Ovary (tissue), 9 donors: ENCODE measurements around the gene REC114. TPM values are rescaled to one million over a fixed set of nuclear protein-coding genes. Genes with fewer than 3 reads are reported as not detected.
A peak's percentile ranks its signal among the peaks of the same experiment; 100 is the strongest.

Experiments used
- DNase-seq, 5 donors: peaks; one replicate each; pipeline ENCODE4 v3.0.0-alpha.2; 2019 to 2020
- H3K27ac ChIP-seq, 2 donors: fragments of 200-600 bp; one replicate each; pipeline versions ENCODE4 v1.5.1 to v1.8.0; 2019 to 2022
- H3K27me3 ChIP-seq: fragments of 200-600 bp; one replicate; pipeline ENCODE4 v1.8.0; 2022
- H3K36me3 ChIP-seq: fragments of 200-600 bp; sonication (generic); one replicate; pipeline ENCODE4 v1.5.1; 2019
- H3K4me1 ChIP-seq: one replicate; pipeline ENCODE4 v1.8.1; 2013; ENCODE audit warnings: mild to moderate bottlenecking, moderate library complexity; ENCODE audit not compliant: insufficient read depth
- H3K4me3 ChIP-seq: fragments of 200-600 bp; sonication (generic); one replicate; pipeline ENCODE4 v1.5.1; 2017
- H3K9me3 ChIP-seq, 2 donors: fragments of 200-600 bp in 1 of 2; sonication (generic) in 1 of 2; one replicate each; pipeline versions ENCODE4 v1.5.1 to v1.8.1; 2013 to 2019; ENCODE audit warnings: mild to moderate bottlenecking in 1 of 2, moderate library complexity in 1 of 2
- EP300 ChIP-seq: sonication (generic); formaldehyde crosslinking; IDR thresholded peaks from one replicate; pipeline ENCODE4 v1.6.1; 2017; ENCODE audit warnings: antibody characterized with exemption
- POLR2A ChIP-seq: fragments of 450-650 bp; IDR thresholded peaks from one replicate; pipeline ENCODE4 v1.6.1; 2017; ENCODE audit warnings: antibody characterized with exemption, mild to moderate bottlenecking, moderate library complexity
- WGBS, 3 donors: extraction: QIAGEN DNeasy Blood & Tissue Kit in 1 of 3; methylation state at CpG; one replicate each; pipeline versions ENCODE4 v1.1.5 to v1.1.7; 2013 to 2017; 5-methylcytosine and 5-hydroxymethylcytosine counted together
- intact Hi-C, 4 donors: fragments of 100-400 bp; cut with DNase I; formaldehyde crosslinking; loops; one replicate each; pipeline versions ENCODE4 v1.11.0 to v1.15.1; 2022 to 2023
- polyA plus RNA-seq, 2 donors: library from polyadenylated mRNA; stranded (reverse); fragments of 200-250 nt in 1 of 2; fragments of 350-450 nt in 1 of 2; fragmentation: Illumina TruSeq in 1 of 2; extraction: RNeasy Lipid Tissue Mini Kit (QIAGEN cat#74804) in 1 of 2; gene quantifications; one replicate each; pipeline ENCODE4 v1.2.3, GENCODE V29; 2013 to 2014
- total RNA-seq, 7 donors: library from RNA; depleted of rRNA in 2 of 7; stranded (reverse); fragments of >200 nt in 2 of 7; fragmentation: NEBNext Ultra II Directional in 3 of 7; extraction: Animal tissue kit (Norgen Biotek cat#: 25700) in 3 of 7; gene quantifications; one replicate each; pipeline versions ENCODE4 v1.1.0 to v1.2.4, GENCODE V29; 2016 to 2023
- TF ChIP-seq, protein P1 (sequence below), 3 donors: fragments of 450-650 bp in 2 of 3; fragments of 200-600 bp in 1 of 3; IDR thresholded peaks; one replicate each; pipeline versions ENCODE4 v1.5.1 to v1.8.0; 2016 to 2022; ENCODE audit warnings: antibody characterized with exemption in 3 of 3, mild to moderate bottlenecking in 1 of 3
- donor health status: DM: no; HTN: no; CAD: no; lungs with moderate emphysema.
- donor health status: DM: no; HTN: no; CAD: no.
- donor health status: Bipolar disorder and iron deficiency.
- donor health status: DM: yes; HTN: yes; CAD: no.
- donor health status: DM: no; HTN: no; CAD: no.
- donor health status: DM: yes; HTN: yes; CAD: no.

Gene REC114
- total and polyA plus RNA-seq, 9 donors, result 0.51 TPM; not detected in 8

DNA sequence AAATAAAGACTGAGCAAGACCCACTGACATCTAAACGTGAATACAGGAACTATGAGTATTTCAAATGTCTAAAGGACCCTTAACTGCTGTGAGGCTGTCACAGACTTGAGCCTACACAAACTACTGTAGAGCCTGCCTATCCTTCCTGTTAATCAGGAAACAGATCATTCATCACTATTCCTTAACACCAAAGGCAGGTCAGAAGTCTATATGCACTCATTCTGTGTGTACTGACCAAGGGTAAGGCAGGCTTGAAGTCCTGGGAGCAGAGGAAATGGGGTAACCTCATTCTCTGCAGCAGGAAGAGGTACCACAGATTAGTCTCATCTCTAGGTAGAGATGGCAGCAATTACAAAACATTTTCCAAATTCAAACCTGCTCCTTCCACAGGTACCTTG lies 159.5 kb downstream of the REC114 start:
- peak overlapping the region in 1 of 2 donors; percentile 7 for H3K27ac ChIP-seq
- WGBS, 3 donors, result 11 to 13% (median 12%) methylated on average over 1 of the region's 1 CpG
- peaks cover 29% of the 10 kb centered on the region for H3K4me1 ChIP-seq
- TF ChIP-seq, protein P1, sequence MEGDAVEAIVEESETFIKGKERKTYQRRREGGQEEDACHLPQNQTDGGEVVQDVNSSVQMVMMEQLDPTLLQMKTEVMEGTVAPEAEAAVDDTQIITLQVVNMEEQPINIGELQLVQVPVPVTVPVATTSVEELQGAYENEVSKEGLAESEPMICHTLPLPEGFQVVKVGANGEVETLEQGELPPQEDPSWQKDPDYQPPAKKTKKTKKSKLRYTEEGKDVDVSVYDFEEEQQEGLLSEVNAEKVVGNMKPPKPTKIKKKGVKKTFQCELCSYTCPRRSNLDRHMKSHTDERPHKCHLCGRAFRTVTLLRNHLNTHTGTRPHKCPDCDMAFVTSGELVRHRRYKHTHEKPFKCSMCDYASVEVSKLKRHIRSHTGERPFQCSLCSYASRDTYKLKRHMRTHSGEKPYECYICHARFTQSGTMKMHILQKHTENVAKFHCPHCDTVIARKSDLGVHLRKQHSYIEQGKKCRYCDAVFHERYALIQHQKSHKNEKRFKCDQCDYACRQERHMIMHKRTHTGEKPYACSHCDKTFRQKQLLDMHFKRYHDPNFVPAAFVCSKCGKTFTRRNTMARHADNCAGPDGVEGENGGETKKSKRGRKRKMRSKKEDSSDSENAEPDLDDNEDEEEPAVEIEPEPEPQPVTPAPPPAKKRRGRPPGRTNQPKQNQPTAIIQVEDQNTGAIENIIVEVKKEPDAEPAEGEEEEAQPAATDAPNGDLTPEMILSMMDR (IDR thresholded peaks at IDR 0.05), result no peak
- TF ChIP-seq EP300, result no peak
- TF ChIP-seq POLR2A, result no peak
- H3K36me3 ChIP-seq, result no peaks in the 10 kb centered on the region
- no peaks in the 10 kb centered on the region for H3K27me3 ChIP-seq
- DNase-seq, result no peak
- H3K9me3 ChIP-seq, result no peaks in the 10 kb centered on the region
- intact Hi-C loops, result no loop called here
- no peak overlapping the region for H3K4me3 ChIP-seq

DNA sequence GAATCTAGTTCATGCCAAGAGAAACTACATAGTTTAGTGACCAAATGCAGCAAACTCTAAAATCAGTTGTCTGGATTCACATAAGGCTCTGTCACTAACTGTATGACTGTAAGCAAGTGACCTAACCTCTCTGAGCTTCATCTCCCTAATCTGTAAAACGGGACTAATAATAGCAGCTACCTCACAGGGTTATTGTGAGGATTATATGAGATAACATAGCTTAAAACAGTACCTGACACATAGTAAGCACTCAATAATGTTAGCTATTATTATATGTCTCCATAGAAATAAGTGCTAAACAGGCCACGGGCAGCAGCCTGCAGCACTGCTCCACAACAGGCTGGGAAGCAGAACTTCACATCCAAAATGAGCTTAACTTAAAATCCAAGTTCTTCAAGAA lies 160.0 kb downstream of the REC114 start:
- intact Hi-C loops, result no loop called here
- DNase-seq, result no peak
- no peak overlapping the region for H3K27ac ChIP-seq
- no peaks in the 10 kb centered on the region for H3K27me3 ChIP-seq
- TF ChIP-seq POLR2A (no peak), EP300 (no peak)
- TF ChIP-seq, protein P1 (IDR thresholded peaks at IDR 0.05), result no peak
- H3K4me3 ChIP-seq, result no peak overlapping the region
- H3K9me3 ChIP-seq, result no peaks in the 10 kb centered on the region
- WGBS, 3 donors, result 67 to 75% (median 73%) methylated on average over 2 of the region's 2 CpGs
- no peaks in the 10 kb centered on the region for H3K36me3 ChIP-seq
- peaks cover 29% of the 10 kb centered on the region for H3K4me1 ChIP-seq

DNA sequence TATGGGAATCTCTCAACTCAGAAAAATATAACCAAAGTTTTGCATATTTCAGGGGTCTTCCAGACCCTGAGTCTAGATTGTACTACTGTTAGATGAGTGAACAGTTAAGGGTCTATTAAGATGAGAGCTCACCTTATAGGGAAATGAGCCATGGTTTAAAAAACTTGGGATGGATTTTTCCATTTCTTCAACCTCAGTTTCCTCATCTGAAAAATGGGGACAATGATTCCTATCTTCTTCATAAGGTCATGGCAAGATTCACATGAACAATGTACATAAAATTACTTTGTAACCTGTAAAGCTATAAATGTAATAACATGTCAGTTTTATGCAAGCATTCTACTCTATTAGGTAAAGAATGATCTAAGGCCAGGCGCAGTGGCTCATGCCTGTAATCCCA lies 161.5 kb downstream of the REC114 start:
- intact Hi-C loops, result no loop called here
- Histone ChIP-seq H3K4me1 (peaks cover 19% of the 10 kb centered on the region), H3K4me3 (no peak overlapping the region), H3K27ac (no peak overlapping the region), H3K27me3 (no peaks in the 10 kb centered on the region), H3K9me3 (no peaks in the 10 kb centered on the region), H3K36me3 (no peaks in the 10 kb centered on the region)
- 98 to 100% (median 100%) methylated on average over 1 of the region's 1 CpG for WGBS, 3 donors
- TF ChIP-seq POLR2A (no peak), EP300 (no peak)
- TF ChIP-seq, protein P1 (IDR thresholded peaks at IDR 0.05), result no peak
- DNase-seq, result no peak

- no peak for TF ChIP-seq POLR2A
- no peak for TF ChIP-seq EP300
- TF ChIP-seq, protein P1 (IDR thresholded peaks at IDR 0.05), result no peak
- no peaks in the 10 kb centered on the region for H3K9me3 ChIP-seq
- no peak overlapping the region for H3K4me3 ChIP-seq
- H3K4me1 ChIP-seq, result peaks cover 16% of the 10 kb centered on the region
- no peaks in the 10 kb centered on the region for H3K36me3 ChIP-seq
- H3K27me3 ChIP-seq, result no peaks in the 10 kb centered on the region
- 92 to 96% (median 93%) methylated on average over 5 of the region's 5 CpGs for WGBS, 3 donors
- intact Hi-C loops, result no loop called here
- no peak for DNase-seq
- no peak overlapping the region for H3K27ac ChIP-seq
Observed at GRCh38 chr15:73605759-73606436, 162.9 kb downstream of the REC114 start.
